GM12878 (cell line): ENCODE results near the gene RAPGEF1. TPM values are rescaled to one million over a fixed set of nuclear protein-coding genes. Genes with fewer than 3 reads are reported as not detected.
A peak's percentile ranks its signal among the peaks of the same experiment; 100 is the strongest.

ENCODE experiments used
- CBFB ChIP-seq: IDR thresholded peaks from 2 replicates; pipeline ENCODE4 v1.6.1; 2016; ENCODE audit warnings: antibody characterized with exemption, low read depth
- CBX5 ChIP-seq: sonication (generic); IDR thresholded peaks from 2 replicates; pipeline ENCODE4 v1.6.1; 2016; ENCODE audit warnings: low read depth, moderate library complexity, mild to moderate bottlenecking, inconsistent platforms
- CEBPB ChIP-seq, 2 experiments: fragments of 150-350 bp in 1 of 2; IDR thresholded peaks; 2 replicates each; pipeline ENCODE4 v1.6.1; 2012 to 2014; ENCODE audit warnings: low read depth in 2 of 2, low read length in 2 of 2, borderline replicate concordance in 1 of 2, inconsistent platforms in 1 of 2
- CHD4 ChIP-seq: fragments of 200-600 bp; sonication (generic); IDR thresholded peaks from 2 replicates; pipeline ENCODE4 v1.6.1; 2016; ENCODE audit warnings: mild to moderate bottlenecking
- CREM ChIP-seq: IDR thresholded peaks from 2 replicates; pipeline ENCODE4 v1.6.1; 2014; ENCODE audit warnings: antibody characterized with exemption, low read depth
- EGR1 ChIP-seq, 2 experiments: IDR thresholded peaks; 1 replicate in 1 of 2; 2 replicates in 1 of 2; pipeline ENCODE4 v1.6.1; 2011 to 2012; ENCODE audit warnings: low read depth in 2 of 2, low read length in 2 of 2, borderline replicate concordance in 1 of 2, mild to moderate bottlenecking in 1 of 2, moderate library complexity in 1 of 2
- IKZF2 ChIP-seq, 2 experiments: fragments of 450-650 bp; IDR thresholded peaks; 2 replicates each; pipeline ENCODE4 v1.6.1; 2017; ENCODE audit warnings: mild to moderate bottlenecking in 2 of 2, moderate library complexity in 2 of 2
- KAT2A ChIP-seq: conservative IDR thresholded peaks from 2 replicates; pipeline ENCODE4 v1.6.1; 2011; ENCODE audit warnings: low read depth, low read length; ENCODE audit not compliant: control insufficient read depth
- MTA3 ChIP-seq: IDR thresholded peaks from 2 replicates; pipeline ENCODE4 v1.6.1; 2012; ENCODE audit warnings: low read length, inconsistent platforms, borderline replicate concordance
- MYB ChIP-seq: fragments of 150-350 bp; IDR thresholded peaks from 2 replicates; pipeline ENCODE4 v1.6.1; 2014; ENCODE audit warnings: mild to moderate bottlenecking, low read depth, low read length, borderline replicate concordance
- NBN ChIP-seq: fragments of 450-650 bp; IDR thresholded peaks from 2 replicates; pipeline ENCODE4 v1.6.1; 2016
- NFXL1 ChIP-seq: fragments of 450-650 bp; IDR thresholded peaks from 2 replicates; pipeline ENCODE4 v1.6.1; 2017; ENCODE audit warnings: antibody characterized with exemption, mild to moderate bottlenecking, borderline replicate concordance
- NFYA ChIP-seq: IDR thresholded peaks from 2 replicates; pipeline ENCODE4 v1.6.1; 2011; ENCODE audit warnings: low read depth, mild to moderate bottlenecking, low read length, improper control_type of control experiment, borderline replicate concordance
- PML ChIP-seq: IDR thresholded peaks from 2 replicates; pipeline ENCODE4 v1.6.1; 2012; ENCODE audit warnings: low read length, inconsistent platforms
- SIN3A ChIP-seq: IDR thresholded peaks from 2 replicates; pipeline ENCODE4 v1.6.1; 2012; ENCODE audit warnings: low read depth, low read length, improper control_type of control experiment
- SPI1 ChIP-seq: IDR thresholded peaks from 2 replicates; pipeline ENCODE4 v1.6.1; 2011; ENCODE audit warnings: low read depth, mild to moderate bottlenecking, low read length, moderate library complexity, borderline replicate concordance; ENCODE audit not compliant: insufficient read depth
- SREBF1 ChIP-seq: IDR thresholded peaks from 2 replicates; pipeline ENCODE4 v1.6.1; 2012; ENCODE audit warnings: mild to moderate bottlenecking, low read length
- SRF ChIP-seq, 2 experiments: IDR thresholded peaks; 2 replicates each; pipeline ENCODE4 v1.6.1; 2011; ENCODE audit warnings: low read depth in 2 of 2, low read length in 2 of 2, mild to moderate bottlenecking in 1 of 2, moderate library complexity in 1 of 2
- STAT3 ChIP-seq: IDR thresholded peaks from 2 replicates; pipeline ENCODE4 v1.6.1; 2011; ENCODE audit warnings: low read depth, low read length, improper control_type of control experiment
- TAF1 ChIP-seq: IDR thresholded peaks from 2 replicates; pipeline ENCODE4 v1.6.1; 2011; ENCODE audit warnings: mild to moderate bottlenecking, low read depth, low read length, borderline replicate concordance
- TARDBP ChIP-seq: IDR thresholded peaks from 2 replicates; pipeline ENCODE4 v1.6.1; 2016; ENCODE audit warnings: borderline replicate concordance
- TCF12 ChIP-seq: IDR thresholded peaks from 2 replicates; pipeline ENCODE4 v1.6.1; 2011; ENCODE audit warnings: low read depth, mild to moderate bottlenecking, low read length
- polyA plus RNA-seq, 11 experiments: library from polyadenylated mRNA; depleted of rRNA in 4 of 11; unstranded in 6 of 11; stranded (reverse) in 5 of 11; fragments of >200 nt; fragmentation: Nextera tagmentation in 4 of 11; fragmentation: Illumina TruSeq in 1 of 11; extraction: Ambion mirVana in 4 of 11; extraction: Trizol in 1 of 11; gene quantifications; 1 replicate in 1 of 11; 2 replicates in 10 of 11; pipeline versions ENCODE4 v1.2.1 to v1.2.3, GENCODE V29; 2011 to 2016; ENCODE audit warnings: inconsistent platforms in 2 of 11, missing spikeins in 2 of 11, low read depth in 1 of 11
- total RNA-seq, 4 experiments: library from RNA; depleted of rRNA in 3 of 4; stranded (reverse); fragments of >200 nt in 3 of 4; fragmentation: Illumina TruSeq in 1 of 4; extraction: Trizol in 1 of 4; gene quantifications; 2 replicates each; pipeline versions ENCODE4 v1.2.1 to v1.2.3, GENCODE V29; 2013 to 2021
- TF ChIP-seq, protein P1 (sequence below): fragments of 450-650 bp; IDR thresholded peaks from 2 replicates; pipeline ENCODE4 v1.6.1; 2017; ENCODE audit warnings: mild to moderate bottlenecking, moderate library complexity
- TF ChIP-seq, protein P2 (sequence below): fragments of 450-650 bp; IDR thresholded peaks from 2 replicates; pipeline ENCODE4 v1.6.1; 2014; ENCODE audit warnings: mild to moderate bottlenecking
- TF ChIP-seq, protein P3 (sequence below): fragments of 150-350 bp; IDR thresholded peaks from 2 replicates; pipeline ENCODE4 v1.6.1; 2014; ENCODE audit warnings: mild to moderate bottlenecking, low read depth, low read length

Gene RAPGEF1
- total and polyA plus RNA-seq, 10 of the 15 experiments (the other 5 are each of a cell fraction or from before 2014, with no cell fraction given) = 0.42 to 113 (median 45.9) TPM

DNA sequence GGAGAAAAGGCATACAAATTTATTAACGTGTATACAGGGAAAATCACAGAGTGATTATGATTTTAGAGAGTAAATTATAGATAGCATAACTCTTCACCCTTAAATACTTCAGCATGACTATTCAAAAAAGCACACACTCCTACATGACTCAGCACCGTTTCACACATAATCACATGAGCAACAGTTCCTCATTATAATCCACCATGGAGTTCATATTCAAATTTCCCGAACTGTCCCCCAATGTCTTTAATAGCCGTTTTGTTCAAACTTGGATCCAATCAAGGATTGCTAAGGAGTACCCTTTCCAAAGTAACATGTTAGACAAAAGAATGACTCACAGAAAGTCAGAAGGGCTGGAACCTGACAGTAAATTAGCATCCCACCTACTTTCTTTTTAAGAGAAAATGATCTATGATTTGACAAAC is 32.1 kb downstream of the RAPGEF1 start (continued):
- TF ChIP-seq TARDBP (no peak), PML (0 out of 2 replicates have a peak, but pooled peaks have one; percentile 25), CHD4 (no peak), CBX5 (no peak), MYB (no peak), KAT2A (no peak), MTA3 (no peak), SREBF1 (no peak), NBN (peak; percentile 49; the same call in 1 of the 2 replicates), SIN3A (no peak), EGR1 (IDR thresholded peaks at IDR 0.05; ENCODE audit: borderline replicate concordance in 1 of 2, low read depth in 2 of 2, low read length in 2 of 2) (no peak), CREM (no peak), NFYA (no peak), SRF (IDR thresholded peaks at IDR 0.05; ENCODE audit: low read depth in 2 of 2, low read length in 2 of 2) (no peak), SPI1 (peak; percentile 74; the same call in 1 of the 2 replicates), IKZF2 (IDR thresholded peaks at IDR 0.05) (peak; percentile 16 to 17; a peak in 3 of 4 replicates), TAF1 (no peak), STAT3 (no peak), CEBPB (IDR thresholded peaks at IDR 0.05; ENCODE audit: borderline replicate concordance in 1 of 2, low read depth in 2 of 2, low read length in 2 of 2) (no peak), NFXL1 (no peak), TCF12 (no peak), CBFB (no peak)
- TF ChIP-seq, protein P1, sequence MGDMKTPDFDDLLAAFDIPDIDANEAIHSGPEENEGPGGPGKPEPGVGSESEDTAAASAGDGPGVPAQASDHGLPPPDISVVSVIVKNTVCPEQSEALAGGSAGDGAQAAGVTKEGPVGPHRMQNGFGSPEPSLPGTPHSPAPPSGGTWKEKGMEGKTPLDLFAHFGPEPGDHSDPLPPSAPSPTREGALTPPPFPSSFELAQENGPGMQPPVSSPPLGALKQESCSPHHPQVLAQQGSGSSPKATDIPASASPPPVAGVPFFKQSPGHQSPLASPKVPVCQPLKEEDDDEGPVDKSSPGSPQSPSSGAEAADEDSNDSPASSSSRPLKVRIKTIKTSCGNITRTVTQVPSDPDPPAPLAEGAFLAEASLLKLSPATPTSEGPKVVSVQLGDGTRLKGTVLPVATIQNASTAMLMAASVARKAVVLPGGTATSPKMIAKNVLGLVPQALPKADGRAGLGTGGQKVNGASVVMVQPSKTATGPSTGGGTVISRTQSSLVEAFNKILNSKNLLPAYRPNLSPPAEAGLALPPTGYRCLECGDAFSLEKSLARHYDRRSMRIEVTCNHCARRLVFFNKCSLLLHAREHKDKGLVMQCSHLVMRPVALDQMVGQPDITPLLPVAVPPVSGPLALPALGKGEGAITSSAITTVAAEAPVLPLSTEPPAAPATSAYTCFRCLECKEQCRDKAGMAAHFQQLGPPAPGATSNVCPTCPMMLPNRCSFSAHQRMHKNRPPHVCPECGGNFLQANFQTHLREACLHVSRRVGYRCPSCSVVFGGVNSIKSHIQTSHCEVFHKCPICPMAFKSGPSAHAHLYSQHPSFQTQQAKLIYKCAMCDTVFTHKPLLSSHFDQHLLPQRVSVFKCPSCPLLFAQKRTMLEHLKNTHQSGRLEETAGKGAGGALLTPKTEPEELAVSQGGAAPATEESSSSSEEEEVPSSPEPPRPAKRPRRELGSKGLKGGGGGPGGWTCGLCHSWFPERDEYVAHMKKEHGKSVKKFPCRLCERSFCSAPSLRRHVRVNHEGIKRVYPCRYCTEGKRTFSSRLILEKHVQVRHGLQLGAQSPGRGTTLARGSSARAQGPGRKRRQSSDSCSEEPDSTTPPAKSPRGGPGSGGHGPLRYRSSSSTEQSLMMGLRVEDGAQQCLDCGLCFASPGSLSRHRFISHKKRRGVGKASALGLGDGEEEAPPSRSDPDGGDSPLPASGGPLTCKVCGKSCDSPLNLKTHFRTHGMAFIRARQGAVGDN = no peak; the same call in 1 of the 2 replicates
- TF ChIP-seq, protein P2, sequence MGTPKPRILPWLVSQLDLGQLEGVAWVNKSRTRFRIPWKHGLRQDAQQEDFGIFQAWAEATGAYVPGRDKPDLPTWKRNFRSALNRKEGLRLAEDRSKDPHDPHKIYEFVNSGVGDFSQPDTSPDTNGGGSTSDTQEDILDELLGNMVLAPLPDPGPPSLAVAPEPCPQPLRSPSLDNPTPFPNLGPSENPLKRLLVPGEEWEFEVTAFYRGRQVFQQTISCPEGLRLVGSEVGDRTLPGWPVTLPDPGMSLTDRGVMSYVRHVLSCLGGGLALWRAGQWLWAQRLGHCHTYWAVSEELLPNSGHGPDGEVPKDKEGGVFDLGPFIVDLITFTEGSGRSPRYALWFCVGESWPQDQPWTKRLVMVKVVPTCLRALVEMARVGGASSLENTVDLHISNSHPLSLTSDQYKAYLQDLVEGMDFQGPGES = no peak
- TF ChIP-seq, protein P3, sequence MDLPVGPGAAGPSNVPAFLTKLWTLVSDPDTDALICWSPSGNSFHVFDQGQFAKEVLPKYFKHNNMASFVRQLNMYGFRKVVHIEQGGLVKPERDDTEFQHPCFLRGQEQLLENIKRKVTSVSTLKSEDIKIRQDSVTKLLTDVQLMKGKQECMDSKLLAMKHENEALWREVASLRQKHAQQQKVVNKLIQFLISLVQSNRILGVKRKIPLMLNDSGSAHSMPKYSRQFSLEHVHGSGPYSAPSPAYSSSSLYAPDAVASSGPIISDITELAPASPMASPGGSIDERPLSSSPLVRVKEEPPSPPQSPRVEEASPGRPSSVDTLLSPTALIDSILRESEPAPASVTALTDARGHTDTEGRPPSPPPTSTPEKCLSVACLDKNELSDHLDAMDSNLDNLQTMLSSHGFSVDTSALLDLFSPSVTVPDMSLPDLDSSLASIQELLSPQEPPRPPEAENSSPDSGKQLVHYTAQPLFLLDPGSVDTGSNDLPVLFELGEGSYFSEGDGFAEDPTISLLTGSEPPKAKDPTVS = no peak
